HG03354 (cell line): ENCODE measurements around the gene KCNQ1.

Source experiments
- ATAC-seq: cut with Tn5 transposase; IDR thresholded peaks from one replicate; pipeline ENCODE4 v1.9.1; 2021; ENCODE audit warnings: mild to moderate bottlenecking; ENCODE audit not compliant: unreplicated experiment, poor library complexity, severe bottlenecking

The KCNQ1 gene

DNA sequence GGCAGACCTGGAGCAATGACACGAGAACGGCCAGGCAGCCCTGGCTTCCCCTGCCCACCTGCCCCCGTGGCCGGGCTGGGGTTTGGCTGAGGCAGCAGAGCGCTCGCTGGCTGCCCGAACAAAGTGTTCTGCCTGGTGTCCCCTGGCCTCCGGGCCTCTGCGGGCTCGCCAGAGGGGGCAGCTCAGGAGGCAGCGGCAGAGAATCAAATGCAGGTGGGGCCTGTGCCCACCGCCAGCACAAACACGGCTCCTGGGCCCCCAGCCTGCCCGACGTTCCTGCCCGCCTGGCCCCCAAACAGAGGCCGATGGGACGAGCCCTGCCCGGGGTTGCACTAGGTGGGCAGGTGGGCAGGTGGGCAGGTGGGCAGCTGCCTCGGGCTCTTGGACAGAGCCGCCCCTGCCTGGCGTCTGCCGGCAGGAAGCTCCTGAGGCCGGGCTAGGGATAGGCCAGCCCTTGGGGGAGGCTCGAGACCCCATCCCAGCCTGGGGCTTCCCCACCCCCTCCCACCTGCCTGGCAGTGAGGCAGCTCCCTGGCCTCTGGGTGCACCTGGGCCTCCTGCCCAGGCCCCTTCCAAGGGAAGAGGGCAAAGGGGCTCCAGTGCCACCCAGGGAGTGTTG lies 394.0 kb downstream of the KCNQ1 start:
- ATAC-seq, result no peak

DNA sequence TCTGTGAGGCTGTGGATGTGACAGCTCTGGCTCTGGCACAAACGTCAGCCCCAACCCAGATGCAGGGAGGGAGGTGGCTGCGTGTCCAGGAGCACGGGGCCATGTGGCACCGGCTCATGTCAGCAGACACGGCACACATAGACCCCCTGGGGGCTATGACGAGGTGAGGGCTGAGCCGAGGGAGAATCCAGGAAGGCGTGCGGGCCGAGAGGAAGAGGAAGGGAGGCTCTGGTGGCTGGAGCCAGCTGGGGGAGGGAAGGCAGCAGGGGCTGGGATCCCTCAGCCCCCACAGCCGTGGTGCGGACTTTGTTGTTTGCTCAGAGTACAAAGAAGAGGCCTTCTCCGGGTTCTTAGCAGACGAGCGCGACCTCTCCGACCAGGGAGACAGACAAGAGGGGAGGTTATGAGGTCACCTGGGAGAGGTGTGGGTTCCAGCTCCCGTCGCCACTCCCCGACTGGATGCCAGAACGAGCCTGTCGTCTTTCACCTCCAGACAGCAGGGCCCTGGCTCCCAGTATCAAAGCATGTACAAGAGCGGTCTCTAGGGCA lies 394.7 kb downstream of the KCNQ1 start:
- no peak for ATAC-seq

DNA sequence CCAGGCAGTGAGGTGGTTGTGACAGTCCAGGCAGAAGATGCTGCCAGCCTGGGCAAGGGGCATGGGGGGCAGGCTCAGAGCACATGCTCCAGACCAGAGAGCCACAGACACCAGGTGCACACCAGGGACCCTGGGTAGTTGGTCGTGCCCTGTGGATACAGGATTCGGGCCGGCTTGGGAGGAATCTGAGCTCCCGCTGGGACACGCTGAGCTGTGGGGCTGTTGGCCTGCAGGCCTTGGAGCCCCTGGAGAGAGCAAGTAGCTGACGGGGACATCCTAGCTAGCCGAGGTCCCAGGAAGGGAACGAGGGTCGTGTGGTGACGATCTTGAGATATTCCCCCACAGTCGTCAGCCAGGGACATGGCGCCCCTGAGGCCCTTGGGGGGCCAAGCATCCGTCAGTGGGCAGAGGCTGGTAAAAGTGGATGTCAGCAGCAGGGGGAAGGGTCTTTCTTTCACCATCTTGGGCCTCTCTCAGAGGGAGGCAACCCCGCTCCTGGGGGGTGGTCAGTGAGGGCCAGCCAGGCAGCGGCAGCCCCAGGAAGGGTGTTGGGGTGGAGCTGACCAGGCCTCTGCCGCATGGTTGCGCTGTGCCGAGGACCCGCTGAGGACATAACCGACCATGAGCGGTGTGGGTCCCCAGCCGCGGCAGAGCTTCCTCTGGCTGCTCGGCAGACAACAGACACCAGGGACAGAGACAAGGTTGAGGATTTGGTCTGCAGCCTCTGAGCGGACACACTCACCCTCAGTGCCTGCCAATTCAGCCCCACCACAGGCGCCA lies 396.8 kb downstream of the KCNQ1 start:
- ATAC-seq, result no peak

DNA sequence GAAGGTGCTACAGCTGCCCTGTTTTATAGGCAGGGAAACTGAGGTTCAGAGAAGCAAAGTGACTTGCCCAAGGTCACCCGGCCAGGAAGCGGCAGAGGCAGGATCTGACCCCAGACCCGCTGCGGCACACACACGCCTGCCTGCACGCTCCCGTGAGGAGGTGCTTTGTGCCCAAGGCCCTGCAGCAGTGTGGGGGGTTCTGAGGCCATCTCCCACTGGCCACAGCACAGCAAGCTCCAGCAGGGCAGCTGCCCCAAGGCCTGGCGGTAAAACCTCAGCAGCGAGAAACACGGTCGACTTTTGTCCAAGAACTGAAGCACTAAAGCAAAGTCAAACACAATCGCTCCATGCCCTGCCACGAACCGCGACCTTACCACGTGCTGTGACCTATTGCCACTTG lies 398.1 kb downstream of the KCNQ1 start:
- no peak for ATAC-seq

DNA sequence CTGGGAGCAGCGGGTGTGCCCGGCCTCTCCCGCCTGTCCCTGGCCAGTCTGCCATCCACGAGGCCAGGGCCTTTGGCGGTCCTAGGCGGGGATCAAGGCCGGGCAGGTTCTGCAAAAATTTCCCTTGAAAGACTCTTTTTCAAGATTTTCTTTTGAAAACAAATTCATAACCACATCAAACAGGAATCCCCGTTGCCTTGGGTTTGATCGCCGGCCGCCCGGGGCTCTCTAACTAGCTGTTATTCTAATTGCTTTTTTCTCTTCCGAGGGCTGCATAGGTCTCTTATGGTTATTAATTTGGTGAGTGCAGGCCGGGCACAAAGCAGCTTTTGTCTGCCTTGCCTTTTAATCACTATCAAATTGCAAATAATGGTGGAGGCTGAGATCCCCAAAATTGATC lies 398.7 kb downstream of the KCNQ1 start:
- ATAC-seq, result no peak

DNA sequence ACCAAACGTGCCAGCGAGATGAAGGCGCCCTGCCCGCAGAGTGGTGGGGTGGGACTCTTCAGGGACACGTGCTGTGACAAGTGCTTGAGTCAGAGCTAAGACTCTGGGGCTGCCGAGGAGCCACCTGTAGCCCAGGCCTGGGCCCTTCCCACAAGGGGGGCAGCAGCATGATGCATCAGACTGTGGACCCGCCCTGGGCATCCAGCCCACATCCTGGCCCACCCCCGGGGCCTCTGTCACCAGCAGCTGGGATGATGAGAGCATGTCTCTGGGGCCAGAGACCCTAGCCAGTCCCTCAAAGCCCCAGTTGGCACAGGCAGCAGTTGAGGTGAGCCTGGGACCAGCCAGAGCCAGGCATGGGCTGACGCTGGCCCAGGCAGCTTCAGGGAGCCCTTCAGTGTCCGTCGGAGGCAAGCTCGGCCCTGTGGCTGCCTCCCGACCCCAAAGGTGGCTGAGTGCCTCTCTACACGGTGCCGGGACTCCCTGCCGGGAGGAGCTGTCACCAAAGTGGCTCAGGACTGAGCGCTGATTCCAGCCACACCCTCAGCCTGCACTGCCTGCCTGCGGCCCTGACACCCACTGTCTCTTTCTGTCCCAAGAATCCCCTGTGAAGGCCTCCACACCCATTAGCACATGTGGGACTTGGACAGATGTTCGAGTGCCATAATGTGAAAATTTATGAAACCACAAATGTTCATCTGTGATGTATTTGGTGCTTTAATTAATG lies 399.5 kb downstream of the KCNQ1 start:
- ATAC-seq, result no peak

DNA sequence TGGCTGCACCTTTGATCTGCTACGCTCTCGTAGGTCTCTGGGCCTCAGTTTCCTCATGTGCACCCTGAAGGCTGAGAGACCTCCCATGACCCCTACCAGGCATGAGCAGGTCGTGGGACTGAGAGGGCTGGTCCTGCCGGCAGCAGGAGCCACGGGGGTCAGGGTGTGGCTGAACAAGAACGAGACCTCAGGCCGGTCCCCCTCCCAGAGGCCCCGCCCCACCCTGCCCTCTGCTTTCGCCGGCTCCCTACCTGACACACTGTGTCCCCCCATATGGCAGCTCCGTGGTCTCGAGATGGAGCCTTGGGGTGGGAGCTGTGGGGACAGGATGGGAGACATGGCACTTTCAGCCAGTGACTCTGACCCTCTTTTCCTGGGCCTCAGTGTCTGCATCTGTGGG lies 400.2 kb downstream of the KCNQ1 start:
- ATAC-seq, result no peak

DNA sequence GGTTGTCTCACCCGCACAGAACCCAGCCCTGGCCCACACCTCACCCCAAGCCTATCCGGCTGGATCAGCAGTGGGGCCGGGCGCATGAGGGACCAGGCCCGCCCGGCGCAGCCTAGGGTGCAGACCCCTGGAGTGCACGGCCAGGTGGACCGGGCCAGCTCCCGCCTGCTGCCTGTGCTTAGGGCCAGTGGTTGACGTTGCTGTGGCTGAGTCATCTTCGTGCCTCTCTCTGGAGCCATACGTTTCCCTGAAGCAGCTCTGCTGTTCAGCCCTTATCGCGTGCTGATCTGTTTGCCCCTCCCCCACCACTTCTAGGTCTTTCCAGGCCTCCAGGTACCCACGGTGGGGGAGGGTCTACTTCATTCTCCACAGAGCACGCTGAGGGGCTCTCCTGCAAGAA lies 401.2 kb downstream of the KCNQ1 start:
- ATAC-seq, result no peak

DNA sequence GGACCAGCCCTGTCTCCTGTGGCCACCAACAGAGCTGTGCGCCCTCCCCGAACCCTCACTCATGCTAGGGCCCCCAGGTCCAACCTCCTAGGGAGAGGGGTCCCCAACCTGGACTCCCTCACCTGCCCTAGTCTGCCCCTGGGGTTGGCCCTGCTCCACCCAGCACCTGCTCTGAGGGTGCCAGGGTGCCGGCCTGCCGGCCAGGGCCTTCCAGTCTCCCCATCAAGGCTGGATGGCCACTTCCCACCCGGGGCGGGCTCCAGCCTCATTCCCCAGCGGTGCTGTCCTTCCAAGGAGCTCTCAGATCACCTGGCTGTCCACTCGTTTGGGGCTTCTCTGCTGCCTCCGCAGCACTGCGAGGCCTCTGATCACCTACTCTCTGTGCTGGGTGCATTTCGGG lies 401.7 kb downstream of the KCNQ1 start:
- ATAC-seq, result no peak

DNA sequence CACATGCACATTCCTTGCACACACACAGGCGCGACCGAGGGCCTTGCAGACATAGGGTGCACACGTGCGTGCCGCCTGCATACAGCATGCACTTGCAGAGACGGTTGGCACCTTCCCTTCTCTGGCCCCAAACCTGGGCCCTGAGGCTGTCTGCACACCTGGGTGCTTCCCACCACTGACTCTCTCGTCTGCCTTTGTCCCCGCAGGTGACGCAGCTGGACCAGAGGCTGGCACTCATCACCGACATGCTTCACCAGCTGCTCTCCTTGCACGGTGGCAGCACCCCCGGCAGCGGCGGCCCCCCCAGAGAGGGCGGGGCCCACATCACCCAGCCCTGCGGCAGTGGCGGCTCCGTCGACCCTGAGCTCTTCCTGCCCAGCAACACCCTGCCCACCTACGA lies 402.8 kb downstream of the KCNQ1 start:
- no peak for ATAC-seq

DNA sequence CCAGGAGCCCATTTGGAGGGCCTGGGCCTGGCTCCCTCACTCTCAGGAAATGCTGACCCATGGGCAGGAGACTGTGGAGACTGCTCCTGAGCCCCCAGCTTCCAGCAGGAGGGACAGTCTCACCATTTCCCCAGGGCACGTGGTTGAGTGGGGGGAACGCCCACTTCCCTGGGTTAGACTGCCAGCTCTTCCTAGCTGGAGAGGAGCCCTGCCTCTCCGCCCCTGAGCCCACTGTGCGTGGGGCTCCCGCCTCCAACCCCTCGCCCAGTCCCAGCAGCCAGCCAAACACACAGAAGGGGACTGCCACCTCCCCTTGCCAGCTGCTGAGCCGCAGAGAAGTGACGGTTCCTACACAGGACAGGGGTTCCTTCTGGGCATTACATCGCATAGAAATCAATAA lies 403.7 kb downstream of the KCNQ1 start:
- ATAC-seq, result no peak

DNA sequence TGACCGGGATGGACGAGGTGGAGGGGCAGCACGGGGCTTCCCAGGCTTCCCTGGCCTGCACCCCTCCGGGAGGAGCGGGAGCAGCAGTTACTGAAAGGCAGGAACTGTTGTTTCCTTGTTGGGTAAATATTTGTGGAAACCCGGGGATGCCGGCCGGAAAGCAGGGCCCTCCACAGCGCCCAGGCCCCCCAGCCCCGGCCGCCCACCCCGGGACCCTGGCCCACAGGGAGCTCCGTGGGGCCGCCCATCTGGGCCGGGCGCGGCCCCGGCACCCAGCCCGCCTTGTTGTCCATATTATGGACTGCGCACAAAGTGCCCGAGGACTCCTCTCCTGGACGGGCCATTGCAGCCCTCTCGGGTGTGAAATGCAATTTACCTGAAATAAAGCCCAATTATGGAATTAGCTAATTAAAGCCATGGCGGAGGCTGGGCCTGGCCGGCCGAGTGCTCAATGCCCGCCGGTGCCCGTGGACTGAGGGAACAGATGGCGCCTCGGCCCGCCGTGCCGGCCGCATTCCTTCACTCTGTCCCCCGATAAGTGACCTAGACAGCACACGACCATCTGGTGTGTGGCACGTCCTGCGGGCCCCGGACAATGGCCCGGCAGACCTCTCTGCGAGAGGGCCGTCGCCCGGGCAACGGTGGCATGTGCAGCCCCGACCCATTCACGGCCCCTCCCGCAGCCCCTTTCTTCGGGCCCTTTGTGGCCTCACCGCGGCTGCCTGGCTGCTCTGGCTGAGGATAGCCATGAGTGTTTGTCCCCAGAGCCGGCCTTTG lies 405.4 kb downstream of the KCNQ1 start:
- ATAC-seq, result no peak

DNA sequence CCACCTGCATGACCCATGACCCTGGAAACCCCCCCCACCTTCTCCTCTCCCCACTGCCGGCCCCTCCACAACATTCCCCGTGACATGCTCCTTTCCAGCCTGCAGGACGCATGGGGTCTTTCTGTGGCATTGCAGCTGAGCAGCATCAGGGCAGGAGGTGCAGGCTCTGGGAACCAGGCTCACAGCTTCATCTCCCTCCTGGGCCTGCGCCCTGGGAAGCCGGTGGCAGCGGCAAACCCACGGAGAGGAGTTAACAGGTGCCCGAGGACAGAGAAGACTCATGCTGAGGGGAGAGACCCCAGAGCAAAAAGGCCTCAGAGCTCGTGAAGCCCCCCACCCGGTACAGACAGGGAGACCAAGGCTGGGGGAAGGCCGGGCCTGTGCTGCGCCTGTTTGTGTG lies 408.6 kb downstream of the KCNQ1 start:
- no peak for ATAC-seq

DNA sequence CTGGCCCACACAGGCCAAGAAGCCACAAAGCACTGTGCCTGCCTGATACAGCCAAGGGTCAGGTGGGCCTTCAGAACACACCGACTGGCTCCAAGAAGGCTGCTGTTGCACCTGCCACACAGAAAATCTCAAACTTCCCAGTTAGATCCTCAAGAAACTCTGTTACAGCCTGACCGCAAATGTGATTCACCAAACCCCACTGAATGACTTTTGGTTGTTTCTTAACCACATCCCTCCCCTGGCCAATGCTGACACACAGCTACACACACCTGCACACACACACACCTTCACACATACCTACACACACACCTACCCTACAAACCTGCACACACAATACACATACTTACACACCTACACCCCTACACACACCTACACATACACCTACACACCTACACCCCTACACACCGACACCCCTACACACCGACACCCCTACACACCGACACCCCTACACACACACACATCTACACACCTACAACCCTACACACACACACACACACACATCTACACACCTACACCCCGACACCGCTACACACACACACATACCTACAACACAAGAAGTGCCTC lies 409.3 kb downstream of the KCNQ1 start:
- no peak for ATAC-seq

DNA sequence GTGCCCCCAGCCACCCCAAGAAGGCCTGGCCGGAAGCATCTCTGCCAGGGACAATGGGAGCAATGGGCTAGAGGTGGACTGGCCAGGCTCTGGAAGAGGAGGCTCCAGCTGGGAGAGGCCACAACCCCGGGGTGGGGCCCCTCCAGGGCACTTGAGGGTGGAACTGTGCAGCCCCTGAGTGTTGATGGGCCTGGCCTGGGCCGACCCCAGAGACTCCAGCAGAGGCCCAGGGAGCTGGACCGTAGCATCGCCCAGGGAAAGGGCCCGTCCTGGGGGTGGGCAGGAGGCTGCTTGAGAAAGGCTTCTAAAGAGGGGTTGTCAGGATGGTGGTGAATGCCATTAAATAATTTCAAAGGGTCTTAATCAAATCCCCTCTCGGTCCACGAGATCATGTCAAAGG lies 410.4 kb downstream of the KCNQ1 start:
- no peak for ATAC-seq

DNA sequence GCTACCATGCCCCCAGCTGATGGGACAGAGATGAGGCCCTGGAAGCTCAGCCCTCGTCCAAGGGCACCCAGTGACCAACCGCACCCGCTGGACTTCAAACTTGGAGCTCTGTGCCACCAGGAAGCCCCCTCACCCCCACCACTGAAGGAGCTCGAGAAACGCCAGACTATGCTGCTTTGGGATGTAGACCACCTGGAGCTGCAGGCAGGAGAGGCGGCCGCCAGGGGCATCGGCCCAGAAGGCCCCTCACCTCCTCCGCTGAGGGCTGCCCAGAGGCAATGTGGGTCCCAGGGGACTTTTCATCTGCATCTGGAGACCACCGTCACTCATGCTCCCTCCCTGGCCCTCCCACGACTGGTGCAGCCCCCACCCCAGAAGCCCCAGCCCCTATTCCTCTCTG lies 412.5 kb downstream of the KCNQ1 start:
- ATAC-seq, result no peak

DNA sequence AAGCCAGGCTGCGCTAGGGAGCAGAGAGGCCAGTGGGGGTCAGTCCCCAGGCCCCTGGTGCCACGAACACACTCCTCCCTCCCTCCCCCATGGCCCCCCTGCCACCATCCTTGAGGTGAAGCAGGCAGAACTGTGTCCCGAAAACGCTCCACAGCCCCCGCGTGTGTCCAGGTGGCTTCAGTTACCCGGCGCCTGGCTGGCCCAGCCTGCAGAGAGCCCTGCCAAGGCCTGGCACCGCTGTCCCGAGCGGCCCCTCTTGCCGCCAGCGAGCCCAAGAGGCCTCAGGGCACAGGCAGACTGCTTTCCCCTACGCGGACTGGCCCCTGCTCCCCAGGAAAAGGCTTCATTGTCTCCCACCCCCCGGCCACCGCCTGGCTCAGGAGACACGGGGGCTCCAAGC lies 413.1 kb downstream of the KCNQ1 start:
- ATAC-seq, result no peak

DNA sequence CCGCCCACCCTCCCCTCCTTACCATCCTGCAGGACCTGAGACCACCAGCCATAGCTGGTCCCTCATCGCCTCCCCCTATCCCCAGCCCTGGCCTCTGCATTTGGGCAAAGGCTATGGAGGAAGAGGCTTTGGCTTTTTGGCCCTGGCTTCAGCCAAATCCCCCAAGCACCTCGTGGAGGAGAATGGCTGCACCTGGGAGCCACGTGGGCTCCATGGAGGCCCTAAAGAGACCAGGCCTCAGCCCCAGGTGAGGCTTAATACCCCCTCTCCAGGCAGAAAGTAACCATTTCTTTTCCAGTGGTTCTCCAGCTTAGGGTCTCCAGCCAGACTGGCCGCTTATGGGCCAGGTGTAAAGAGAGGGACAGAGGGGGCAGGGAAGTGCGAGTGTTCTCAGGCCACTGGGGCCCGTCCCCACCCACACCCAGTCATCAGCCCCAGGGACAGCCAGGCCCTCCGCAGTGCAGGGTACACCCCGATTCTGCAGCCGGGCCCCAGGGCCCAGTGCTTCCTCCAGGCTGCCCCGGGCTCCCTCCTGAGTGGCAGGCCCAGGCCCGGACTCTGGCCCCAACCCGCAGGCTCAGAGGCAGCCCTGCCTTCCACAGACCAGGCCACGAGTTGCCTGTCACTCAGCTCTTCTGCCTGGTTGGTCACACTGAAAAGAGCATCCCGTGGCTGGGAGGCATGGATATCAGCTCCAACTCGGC lies 414.3 kb downstream of the KCNQ1 start:
- no peak for ATAC-seq

DNA sequence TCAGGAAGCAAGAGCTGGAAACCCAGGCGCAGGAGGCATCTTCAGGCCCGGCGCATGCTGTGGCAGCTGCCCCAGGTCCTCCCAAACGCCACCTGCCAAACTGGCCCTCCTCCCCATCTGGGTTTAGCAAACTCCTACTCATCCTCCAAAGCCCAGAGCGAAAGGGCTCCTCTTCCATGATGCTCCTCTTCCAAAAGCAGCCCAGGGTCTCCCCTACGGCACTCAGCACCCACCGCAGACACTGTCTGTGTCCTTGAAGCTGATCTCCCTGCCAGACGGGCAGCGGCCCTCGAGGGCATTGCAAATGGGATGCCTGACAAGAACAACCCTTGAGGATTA lies 414.9 kb downstream of the KCNQ1 start:
- ATAC-seq, result no peak
